Psoas muscle (tissue), 8 donors: Measurements from ENCODE around the gene PRICKLE3. TPM values are rescaled to one million over a fixed set of nuclear protein-coding genes. Genes with fewer than 3 reads are reported as not detected.

Experiments used
- ATAC-seq, 4 donors: fragments of 200-7000 bp; cut with Tn5 transposase; one replicate each; pipeline ENCODE4 v1.9.1; 2020; ENCODE audit warnings: moderate library complexity in 3 of 4, mild to moderate bottlenecking in 2 of 4
- DNase-seq, 2 donors: peaks; one replicate each; pipeline ENCODE4 v3.0.0-alpha.2; 2020
- H3K27ac ChIP-seq: fragments of 200-600 bp; one replicate; pipeline ENCODE4 v1.8.0; 2022
- H3K27me3 ChIP-seq, 3 donors: fragments of 200-600 bp in 1 of 3; one replicate each; pipeline versions ENCODE4 v1.6.1 to v1.8.0; 2013 to 2022; ENCODE audit warnings: low read length in 2 of 3, mild to moderate bottlenecking in 2 of 3, moderate library complexity in 1 of 3; ENCODE audit not compliant: insufficient read depth in 3 of 3
- H3K36me3 ChIP-seq, 2 donors: fragments of 200-600 bp in 1 of 2; one replicate each; pipeline versions ENCODE4 v1.6.1 to v1.8.0; 2013 to 2022; ENCODE audit warnings: low read depth in 1 of 2, mild to moderate bottlenecking in 1 of 2, moderate library complexity in 1 of 2; ENCODE audit not compliant: insufficient read depth in 1 of 2
- H3K4me1 ChIP-seq: fragments of 200-600 bp; one replicate; pipeline ENCODE4 v1.8.0; 2022
- H3K4me3 ChIP-seq: fragments of 200-600 bp; one replicate; pipeline ENCODE4 v1.8.0; 2022; ENCODE audit warnings: mild to moderate bottlenecking
- H3K9me3 ChIP-seq: fragments of 200-600 bp; one replicate; pipeline ENCODE4 v1.8.0; 2022
- CTCF ChIP-seq: fragments of 200-600 bp; IDR thresholded peaks from one replicate; pipeline ENCODE4 v1.8.0; 2022; ENCODE audit warnings: antibody characterized with exemption
- WGBS, 3 donors: extraction: QIAGEN DNeasy Blood & Tissue Kit; methylation state at CpG; one replicate each; pipeline versions ENCODE4 v1.1.6 to v1.1.7; 2013; 5-methylcytosine and 5-hydroxymethylcytosine counted together
- intact Hi-C, 2 donors: fragments of 100-400 bp; cut with DNase I; formaldehyde crosslinking; loops; one replicate each; pipeline versions ENCODE4 v1.11.0 to v1.14.2; 2022
- polyA plus RNA-seq, 3 donors: library from polyadenylated mRNA; stranded (reverse); fragments of 200-250 nt; gene quantifications; one replicate each; pipeline ENCODE4 v1.2.3, GENCODE V29; 2013
- total RNA-seq, 4 donors: library from RNA; stranded (reverse); fragmentation: NEBNext Ultra II Directional in 2 of 4; extraction: Animal tissue kit (Norgen Biotek cat#: 25700) in 2 of 4; gene quantifications; one replicate each; pipeline versions ENCODE4 v1.2.1 to v1.2.4, GENCODE V29; 2021 to 2023
- donor health status: healthy with polysubstance abuse.
- donor health status: DM: no; HTN: no; CAD: no; lungs with moderate emphysema.
- donor health status: Bipolar disorder and iron deficiency.
- donor health status: healthy.
- donor health status: DM: yes; HTN: yes; CAD: no.
- donor health status: DM: no; HTN: no; CAD: no.
- donor health status: DM: no; HTN: no; CAD: no.
- donor health status: DM: yes; HTN: yes; CAD: no.

The PRICKLE3 gene
- total and polyA plus RNA-seq, 7 donors: 7.5 to 23.6 (median 17.5) TPM

- Histone ChIP-seq H3K4me3 (no peak overlapping the region), H3K27ac (no peak overlapping the region), H3K4me1 (no peaks in the 10 kb centered on the region), H3K9me3 (no peaks in the 10 kb centered on the region), H3K27me3 (peaks cover 0 to 13% (median 0%) of the 10 kb centered on the region in 3 donors), H3K36me3 (no peaks in the 10 kb centered on the region)
- no peak for TF ChIP-seq CTCF
- no peak for ATAC-seq
- intact Hi-C loops: no loop called here
- 72 to 81% (median 77%) methylated on average over 2 of the region's 2 CpGs for WGBS, 3 donors
- no peak for DNase-seq
These were observed 28.2 kb upstream of the PRICKLE3 start for GRCh38 chrX:49214416-49214815.

- Histone ChIP-seq H3K36me3 (no peaks in the 10 kb centered on the region), H3K9me3 (no peaks in the 10 kb centered on the region), H3K4me1 (no peaks in the 10 kb centered on the region), H3K27me3 (peaks cover 0 to 13% (median 0%) of the 10 kb centered on the region in 3 donors), H3K27ac (no peak overlapping the region), H3K4me3 (no peak overlapping the region)
- ATAC-seq: no peak
- TF ChIP-seq CTCF: no peak
- no peak for DNase-seq
- intact Hi-C loops: no loop called here
- 47 to 93% (median 92%) methylated on average over 1 of the region's 1 CpG for WGBS, 3 donors
These were observed 26.7 kb upstream of the PRICKLE3 start for GRCh38 chrX:49212861-49213260.

GRCh38 chrX:49212209-49212608 is 26.0 kb upstream of the PRICKLE3 start:
- peaks cover 0 to 13% (median 0%) of the 10 kb centered on the region in 3 donors for H3K27me3 ChIP-seq
- H3K9me3 ChIP-seq: no peaks in the 10 kb centered on the region
- intact Hi-C loops: no loop called here
- DNase-seq (no peak), ATAC-seq (no peak)
- 73 to 100% (median 84%) methylated on average over 1 to 2 of the region's 2 CpGs for WGBS, 3 donors
- no peaks in the 10 kb centered on the region for H3K4me1 ChIP-seq
- H3K4me3 ChIP-seq: no peak overlapping the region
- H3K36me3 ChIP-seq: no peaks in the 10 kb centered on the region
- no peak for TF ChIP-seq CTCF
- no peak overlapping the region for H3K27ac ChIP-seq

DNA sequence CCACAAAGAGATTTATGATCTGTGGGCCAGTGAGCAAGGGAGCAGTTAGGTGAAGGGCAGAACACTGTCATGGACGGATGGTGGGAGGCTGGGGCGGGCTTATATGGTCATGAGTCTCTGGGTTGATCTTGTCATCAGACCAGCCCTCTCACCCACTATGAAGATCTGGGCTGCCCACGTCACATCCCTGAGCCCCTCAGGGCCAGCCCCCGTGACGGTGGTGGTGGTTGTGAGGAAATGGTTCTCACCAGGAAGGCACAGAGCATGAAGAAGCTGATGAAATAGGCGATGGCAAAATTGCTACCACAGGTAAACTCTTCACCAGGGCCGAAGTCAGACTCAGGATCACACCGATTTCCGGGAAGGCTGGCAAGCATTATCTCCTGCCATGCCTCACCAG is 24.9 kb upstream of the PRICKLE3 start:
- ATAC-seq (no peak), DNase-seq (no peak)
- no peaks in the 10 kb centered on the region for H3K36me3 ChIP-seq
- intact Hi-C loops: no loop called here
- H3K27me3 ChIP-seq: peaks cover 0 to 19% (median 0%) of the 10 kb centered on the region in 3 donors
- TF ChIP-seq CTCF: no peak
- H3K9me3 ChIP-seq: no peaks in the 10 kb centered on the region
- H3K27ac ChIP-seq: no peak overlapping the region
- H3K4me3 ChIP-seq: no peak overlapping the region
- WGBS, 3 donors: 77 to 82% (median 81%) methylated on average over 6 to 9 of the region's 9 CpGs
- H3K4me1 ChIP-seq: no peaks in the 10 kb centered on the region

GRCh38 chrX:49210406-49210805 is 24.2 kb upstream of the PRICKLE3 start:
- WGBS, 3 donors: 53 to 70% (median 60%) methylated on average over 7 to 8 of the region's 8 CpGs
- H3K9me3 ChIP-seq: no peaks in the 10 kb centered on the region

More at GRCh38 chrX:49210406-49210805, 24.2 kb upstream of the PRICKLE3 start:
- H3K4me1 ChIP-seq: no peaks in the 10 kb centered on the region
- TF ChIP-seq CTCF: no peak
- no peaks in the 10 kb centered on the region for H3K36me3 ChIP-seq
- intact Hi-C loops: no loop called here
- DNase-seq: no peak
- H3K27me3 ChIP-seq: peaks cover 0 to 19% (median 0%) of the 10 kb centered on the region in 3 donors
- no peak for ATAC-seq
- no peak overlapping the region for H3K4me3 ChIP-seq
- no peak overlapping the region for H3K27ac ChIP-seq
